ENCODE measurements around the gene TBC1D1.

Gene TBC1D1

DNA sequence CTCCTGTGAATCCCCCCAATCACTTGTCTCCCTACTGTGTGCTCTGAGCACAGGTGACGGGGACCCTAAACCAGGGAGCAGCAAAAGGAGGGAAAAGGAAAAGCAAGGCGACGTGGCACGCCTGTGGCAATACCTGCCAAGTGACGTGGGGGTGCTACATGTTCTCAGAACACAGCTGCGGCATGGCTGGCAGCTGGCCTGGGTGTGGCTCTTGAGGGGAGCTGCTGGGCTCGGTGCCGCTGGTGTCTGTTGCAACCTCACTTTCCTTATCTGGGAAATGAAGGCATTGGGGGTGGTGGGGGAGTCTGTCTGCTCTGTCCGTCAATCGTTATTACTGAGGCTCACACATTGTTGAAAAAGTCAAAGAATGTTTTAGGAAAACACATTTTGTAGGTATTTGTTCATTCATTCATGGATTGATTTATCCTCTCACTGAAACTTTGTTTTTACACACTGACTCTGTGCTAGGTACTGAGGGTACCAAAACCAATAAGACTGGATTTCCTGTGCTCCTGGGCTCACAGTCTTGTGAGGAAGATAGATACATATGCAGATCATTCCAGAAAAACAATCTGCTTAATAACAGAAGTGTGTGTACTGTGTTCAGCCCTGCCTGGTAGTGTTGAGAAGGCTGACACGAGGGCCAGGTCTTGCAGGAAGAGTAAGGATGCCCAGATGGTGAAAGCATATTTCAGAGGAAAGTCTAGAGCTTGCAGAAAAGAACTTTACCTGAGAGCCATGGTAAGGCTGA lies 286.9 kb downstream of the TBC1D1 start:
- no peaks in the 10 kb centered on the region for H3K27me3 ChIP-seq (ENCODE audit: control insufficient read depth in 1 of 2, insufficient read depth in 1 of 2, low read length in 2 of 2)
- peak overlapping the region; percentile 19 for H2BK15ac ChIP-seq (ENCODE audit: low read depth, poor library complexity, severe bottlenecking)
- no peak overlapping the region for H3K23ac ChIP-seq (ENCODE audit: low read length in 2 of 2)
- peak overlapping the region; percentile 45 to 53 for H2BK12ac ChIP-seq (ENCODE audit: low read length in 2 of 2)
- H3K4me3 ChIP-seq (ENCODE audit: insufficient read depth in 1 of 2, low read depth in 1 of 2, low read length in 2 of 2) = no peak overlapping the region
- peak overlapping the region in 1 of 2 experiments; percentile 19 for H3K14ac ChIP-seq (ENCODE audit: low read length in 2 of 2)
- H3K79me1 ChIP-seq (replicated peaks; ENCODE audit: low read length, poor library complexity, severe bottlenecking) = no peaks in the 10 kb centered on the region
- H2AFZ ChIP-seq (ENCODE audit: low read depth, low read length) = no peak overlapping the region
- H3K36me3 ChIP-seq (ENCODE audit: control insufficient read depth in 1 of 2, insufficient read depth in 2 of 2, low read depth in 1 of 2, low read length in 2 of 2) = no peaks in the 10 kb centered on the region
- peak overlapping the region; percentile 7 for H3K9ac ChIP-seq (ENCODE audit: low read length)
- no peak overlapping the region for H2BK120ac ChIP-seq (ENCODE audit: low read depth, low read length)
- no peak overlapping the region for H2AK5ac ChIP-seq (ENCODE audit: low read length, severe bottlenecking)
- H3K4me2 ChIP-seq (ENCODE audit: low read length, poor library complexity, severe bottlenecking) = no peak overlapping the region
- H4K91ac ChIP-seq (ENCODE audit: low read length) = peak overlapping the region; percentile 12
- H2BK5ac ChIP-seq (ENCODE audit: low read depth, low read length, poor library complexity, severe bottlenecking) = no peak overlapping the region
- no peaks in the 10 kb centered on the region for H3K9me3 ChIP-seq (ENCODE audit: control insufficient read depth, low read length)
- WGBS = 93% methylated on average over 11 of the region's 11 CpGs
- H3K27ac ChIP-seq (ENCODE audit: low read length, poor library complexity, severe bottlenecking) = no peak overlapping the region
- H3K4ac ChIP-seq (ENCODE audit: low read depth in 1 of 2, low read length in 2 of 2) = peak overlapping the region in 1 of 2 experiments; percentile 16
- H3K4me1 ChIP-seq (ENCODE audit: control insufficient read depth, insufficient read depth, low read depth, low read length) = peaks cover 2% of the 10 kb centered on the region
- no peak overlapping the region for H4K8ac ChIP-seq (ENCODE audit: low read length)
- no peak overlapping the region for H3K18ac ChIP-seq (ENCODE audit: low read depth in 1 of 2, low read length in 2 of 2)
- no peak for DNase-seq

DNA sequence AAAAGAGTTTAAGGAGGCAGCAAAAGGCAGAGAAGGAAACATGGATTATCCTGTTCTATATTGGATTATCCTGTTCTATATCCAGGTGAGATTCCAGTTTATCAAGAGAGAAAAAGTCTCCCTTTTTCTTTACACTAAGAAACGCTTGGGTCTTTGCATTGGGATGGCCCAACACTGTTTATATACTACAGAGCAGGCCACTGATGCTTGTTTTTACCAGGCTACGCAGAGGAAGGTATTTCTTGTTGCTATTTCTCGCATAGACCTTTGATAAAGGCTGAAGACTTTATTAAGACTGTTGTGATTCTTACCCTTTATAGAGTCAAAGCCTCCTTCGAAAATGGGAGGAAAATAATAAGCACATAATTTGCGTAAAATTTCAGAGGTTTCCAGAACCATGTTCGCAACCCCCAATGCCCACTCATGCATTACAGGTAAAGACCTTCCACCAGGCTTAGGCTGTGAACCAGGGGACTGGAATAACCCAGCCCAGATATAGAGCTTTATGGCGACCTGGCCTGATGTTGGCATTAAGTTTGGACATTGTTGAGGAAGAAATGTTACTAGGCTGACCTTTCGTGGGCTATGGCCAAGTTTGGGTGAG lies 287.6 kb downstream of the TBC1D1 start:
- H4K91ac ChIP-seq (ENCODE audit: low read length) = peak overlapping the region; percentile 61
- H3K14ac ChIP-seq (ENCODE audit: low read length in 2 of 2) = no peak overlapping the region
- no peak overlapping the region for H3K4me3 ChIP-seq (ENCODE audit: insufficient read depth in 1 of 2, low read depth in 1 of 2, low read length in 2 of 2)
- no peak overlapping the region for H3K23ac ChIP-seq (ENCODE audit: low read length in 2 of 2)
- no peak overlapping the region for H2BK120ac ChIP-seq (ENCODE audit: low read depth, low read length)
- peak overlapping the region; percentile 8 to 92 for H2BK12ac ChIP-seq (ENCODE audit: low read length in 2 of 2)
- no peaks in the 10 kb centered on the region for H3K27me3 ChIP-seq (ENCODE audit: control insufficient read depth in 1 of 2, insufficient read depth in 1 of 2, low read length in 2 of 2)
- H3K4ac ChIP-seq (ENCODE audit: low read depth in 1 of 2, low read length in 2 of 2) = no peak overlapping the region
- no peak overlapping the region for H2BK5ac ChIP-seq (ENCODE audit: low read depth, low read length, poor library complexity, severe bottlenecking)
- no peaks in the 10 kb centered on the region for H3K9me3 ChIP-seq (ENCODE audit: control insufficient read depth, low read length)
- H3K9ac ChIP-seq (ENCODE audit: low read length) = peak overlapping the region; percentile 7
- H2AFZ ChIP-seq (ENCODE audit: low read depth, low read length) = no peak overlapping the region
- H4K8ac ChIP-seq (ENCODE audit: low read length) = no peak overlapping the region
- H3K18ac ChIP-seq (ENCODE audit: low read depth in 1 of 2, low read length in 2 of 2) = no peak overlapping the region
- no peak overlapping the region for H3K4me2 ChIP-seq (ENCODE audit: low read length, poor library complexity, severe bottlenecking)
- no peaks in the 10 kb centered on the region for H3K36me3 ChIP-seq (ENCODE audit: control insufficient read depth in 1 of 2, insufficient read depth in 2 of 2, low read depth in 1 of 2, low read length in 2 of 2)
- 60% methylated on average over 8 of the region's 8 CpGs for WGBS
- H3K79me1 ChIP-seq (replicated peaks; ENCODE audit: low read length, poor library complexity, severe bottlenecking) = no peaks in the 10 kb centered on the region
- no peak overlapping the region for H2BK15ac ChIP-seq (ENCODE audit: low read depth, poor library complexity, severe bottlenecking)
- H2AK5ac ChIP-seq (ENCODE audit: low read length, severe bottlenecking) = peak overlapping the region; percentile 26
- DNase-seq = no peak
- H3K27ac ChIP-seq (ENCODE audit: low read length, poor library complexity, severe bottlenecking) = no peak overlapping the region
- H3K4me1 ChIP-seq (ENCODE audit: control insufficient read depth, insufficient read depth, low read depth, low read length) = peaks cover 2% of the 10 kb centered on the region

DNA sequence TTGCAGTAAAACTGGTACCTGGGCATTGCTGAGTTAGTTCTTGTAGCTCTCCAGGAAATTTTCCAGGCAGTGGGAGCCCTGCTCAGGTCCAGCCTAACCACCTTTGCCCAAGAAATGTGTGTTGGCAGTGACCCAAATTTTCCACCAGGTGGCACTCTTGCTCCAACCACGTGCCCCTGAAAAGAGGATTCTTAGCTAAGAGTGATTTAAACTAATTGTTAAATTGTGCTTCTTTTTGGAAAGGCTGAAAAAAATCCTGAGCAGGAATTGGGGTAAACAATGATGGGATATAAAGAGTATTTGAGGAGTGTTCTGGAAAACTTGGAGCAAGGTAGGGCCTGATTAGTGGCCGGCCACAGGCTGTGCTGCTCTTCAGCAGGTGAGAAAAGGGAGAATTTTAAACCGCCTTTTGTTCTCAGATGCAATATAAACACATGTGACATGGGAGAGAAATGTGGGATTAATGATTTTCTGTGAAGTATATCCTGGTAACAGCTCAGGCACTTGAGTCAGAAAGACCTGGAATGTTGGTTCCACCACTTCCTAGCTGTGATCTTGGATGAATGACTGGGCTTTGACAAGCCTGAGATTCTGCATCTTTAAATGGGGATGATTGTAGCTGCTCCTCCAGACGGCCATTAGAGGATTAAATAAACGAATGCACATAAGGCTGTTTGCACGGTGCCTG lies 288.9 kb downstream of the TBC1D1 start:
- H4K8ac ChIP-seq (ENCODE audit: low read length) = no peak overlapping the region
- 34% methylated on average over 5 of the region's 6 CpGs for WGBS
- H4K91ac ChIP-seq (ENCODE audit: low read length) = no peak overlapping the region

DNA sequence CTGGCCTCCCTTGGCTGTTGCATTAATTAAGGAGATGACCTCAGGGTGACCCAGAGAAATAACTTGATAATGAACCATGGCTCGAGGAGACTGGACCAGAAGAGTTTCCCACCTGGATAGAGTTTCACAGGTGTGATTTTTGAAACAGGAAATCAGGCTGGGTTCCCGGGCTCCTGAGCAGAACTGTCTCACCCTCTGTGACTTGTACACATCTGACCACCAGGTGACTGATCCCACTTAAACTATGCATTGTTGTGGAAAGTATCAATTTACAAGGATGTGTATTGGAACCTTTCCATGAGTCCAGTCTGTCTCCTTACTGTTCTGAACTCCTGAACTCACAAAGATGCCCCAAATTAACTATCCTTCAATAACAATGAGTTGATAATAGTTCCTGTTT lies 289.6 kb downstream of the TBC1D1 start:
- no peak for DNase-seq
- Histone ChIP-seq H3K4me3 (ENCODE audit: insufficient read depth in 1 of 2, low read depth in 1 of 2, low read length in 2 of 2) (no peak overlapping the region), H3K4me2 (ENCODE audit: low read length, poor library complexity, severe bottlenecking) (no peak overlapping the region), H3K18ac (ENCODE audit: low read depth in 1 of 2, low read length in 2 of 2) (no peak overlapping the region), H3K79me1 (replicated peaks; ENCODE audit: low read length, poor library complexity, severe bottlenecking) (no peaks in the 10 kb centered on the region), H2AK5ac (ENCODE audit: low read length, severe bottlenecking) (peak overlapping the region; percentile 44), H2BK120ac (ENCODE audit: low read depth, low read length) (no peak overlapping the region), H3K27me3 (ENCODE audit: control insufficient read depth in 1 of 2, insufficient read depth in 1 of 2, low read length in 2 of 2) (no peaks in the 10 kb centered on the region), H2BK5ac (ENCODE audit: low read depth, low read length, poor library complexity, severe bottlenecking) (peak overlapping the region; percentile 46), H3K9me3 (ENCODE audit: control insufficient read depth, low read length) (no peaks in the 10 kb centered on the region), H4K8ac (ENCODE audit: low read length) (no peak overlapping the region), H2BK15ac (ENCODE audit: low read depth, poor library complexity, severe bottlenecking) (no peak overlapping the region), H3K36me3 (ENCODE audit: control insufficient read depth in 1 of 2, insufficient read depth in 2 of 2, low read depth in 1 of 2, low read length in 2 of 2) (no peaks in the 10 kb centered on the region), H3K23ac (ENCODE audit: low read length in 2 of 2) (no peak overlapping the region), H2AFZ (ENCODE audit: low read depth, low read length) (no peak overlapping the region), H2BK12ac (ENCODE audit: low read length in 2 of 2) (no peak overlapping the region), H4K91ac (ENCODE audit: low read length) (no peak overlapping the region), H3K27ac (ENCODE audit: low read length, poor library complexity, severe bottlenecking) (peak overlapping the region; percentile 63), H3K4me1 (ENCODE audit: control insufficient read depth, insufficient read depth, low read depth, low read length) (peaks cover 2% of the 10 kb centered on the region), H3K14ac (ENCODE audit: low read length in 2 of 2) (no peak overlapping the region), H3K9ac (ENCODE audit: low read length) (no peak overlapping the region), H3K4ac (ENCODE audit: low read depth in 1 of 2, low read length in 2 of 2) (no peak overlapping the region)
- WGBS = 68% methylated on average over 2 of the region's 2 CpGs

More for the DNA sequence above, 288.9 kb downstream of the TBC1D1 start:
- Histone ChIP-seq H2AFZ (ENCODE audit: low read depth, low read length) (no peak overlapping the region), H3K18ac (ENCODE audit: low read depth in 1 of 2, low read length in 2 of 2) (no peak overlapping the region), H3K9me3 (ENCODE audit: control insufficient read depth, low read length) (no peaks in the 10 kb centered on the region), H3K9ac (ENCODE audit: low read length) (peak overlapping the region; percentile 32), H3K4me1 (ENCODE audit: control insufficient read depth, insufficient read depth, low read depth, low read length) (peaks cover 2% of the 10 kb centered on the region), H2BK12ac (ENCODE audit: low read length in 2 of 2) (no peak overlapping the region), H2BK5ac (ENCODE audit: low read depth, low read length, poor library complexity, severe bottlenecking) (no peak overlapping the region), H3K14ac (ENCODE audit: low read length in 2 of 2) (no peak overlapping the region), H3K27ac (ENCODE audit: low read length, poor library complexity, severe bottlenecking) (peak overlapping the region; percentile 63), H2BK15ac (ENCODE audit: low read depth, poor library complexity, severe bottlenecking) (no peak overlapping the region), H3K27me3 (ENCODE audit: control insufficient read depth in 1 of 2, insufficient read depth in 1 of 2, low read length in 2 of 2) (no peaks in the 10 kb centered on the region), H2BK120ac (ENCODE audit: low read depth, low read length) (no peak overlapping the region), H3K79me1 (replicated peaks; ENCODE audit: low read length, poor library complexity, severe bottlenecking) (no peaks in the 10 kb centered on the region), H3K4me2 (ENCODE audit: low read length, poor library complexity, severe bottlenecking) (no peak overlapping the region), H3K4me3 (ENCODE audit: insufficient read depth in 1 of 2, low read depth in 1 of 2, low read length in 2 of 2) (no peak overlapping the region), H3K36me3 (ENCODE audit: control insufficient read depth in 1 of 2, insufficient read depth in 2 of 2, low read depth in 1 of 2, low read length in 2 of 2) (no peaks in the 10 kb centered on the region), H3K4ac (ENCODE audit: low read depth in 1 of 2, low read length in 2 of 2) (no peak overlapping the region), H3K23ac (ENCODE audit: low read length in 2 of 2) (no peak overlapping the region), H2AK5ac (ENCODE audit: low read length, severe bottlenecking) (no peak overlapping the region)
- DNase-seq = peak; percentile 72

Data from mesenchymal stem cell (in vitro differentiated cells and primary cell).